ENCODE measurements around the gene PFKP. TPM values are rescaled to one million over a fixed set of nuclear protein-coding genes. Genes with fewer than 3 reads are reported as not detected.

Gene PFKP
- total RNA-seq, 1 experiment from 2014 or later = 91.3 TPM

DNA sequence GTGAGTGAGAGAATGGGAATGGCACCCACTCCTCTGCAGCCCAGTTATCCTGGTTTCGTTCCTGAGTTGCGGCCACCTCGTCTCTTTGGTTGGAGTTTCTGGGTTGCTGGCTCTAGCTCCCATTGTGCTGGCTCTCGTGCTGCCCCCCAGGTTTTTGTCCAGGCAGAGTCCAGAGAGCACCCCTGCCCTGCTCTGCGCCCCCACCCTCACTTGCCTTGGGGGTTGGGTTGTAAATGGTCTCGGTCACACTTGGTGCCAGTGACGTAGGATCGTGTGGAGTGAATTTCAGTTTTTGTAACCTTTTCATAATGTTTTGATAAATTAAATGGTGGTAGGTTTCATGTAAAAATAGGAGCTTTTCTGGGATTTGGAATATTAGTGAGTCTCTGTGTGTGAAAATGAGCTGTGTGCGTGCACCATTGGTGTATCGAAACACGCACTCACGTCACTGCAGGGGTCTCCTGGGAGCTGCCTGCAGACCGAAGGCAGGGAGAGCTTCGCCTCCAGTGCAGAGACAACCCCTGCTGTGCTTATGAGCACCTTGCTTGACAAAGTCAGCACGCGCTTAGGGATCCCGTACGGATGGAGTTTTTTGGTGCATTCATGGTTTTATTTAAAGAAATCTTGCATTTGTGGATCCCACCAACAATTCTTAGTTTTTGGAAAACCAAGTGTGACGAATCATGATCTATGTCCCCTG, 32.9 kb downstream of the PFKP start:
- no peak overlapping the region for H3K27ac ChIP-seq (ENCODE audit: low read length)
- no peak overlapping the region for H3K4me2 ChIP-seq (ENCODE audit: low read depth, low read length, poor library complexity, severe bottlenecking)
- no peak overlapping the region for H2AFZ ChIP-seq (ENCODE audit: low read length)
- H3K9me2 ChIP-seq (replicated peaks; ENCODE audit: insufficient read depth, low read length) = no peaks in the 10 kb centered on the region
- no peaks in the 10 kb centered on the region for H3K9me3 ChIP-seq (ENCODE audit: low read length)
- no peaks in the 10 kb centered on the region for H3K4me1 ChIP-seq (ENCODE audit: low read length)
- H3K4me3 ChIP-seq (ENCODE audit: low read length) = no peak overlapping the region
- H4K20me1 ChIP-seq (ENCODE audit: insufficient read depth, low read depth, low read length) = peaks cover 48% of the 10 kb centered on the region
- H3K79me2 ChIP-seq (ENCODE audit: low read length) = peaks cover 69% of the 10 kb centered on the region
- no peak overlapping the region for H3K9ac ChIP-seq (ENCODE audit: low read length)
- no peak for DNase-seq
- no peaks in the 10 kb centered on the region for H3K27me3 ChIP-seq (ENCODE audit: low read length)
- peaks cover 64% of the 10 kb centered on the region for H3K36me3 ChIP-seq (ENCODE audit: insufficient read depth, low read length)

DNA sequence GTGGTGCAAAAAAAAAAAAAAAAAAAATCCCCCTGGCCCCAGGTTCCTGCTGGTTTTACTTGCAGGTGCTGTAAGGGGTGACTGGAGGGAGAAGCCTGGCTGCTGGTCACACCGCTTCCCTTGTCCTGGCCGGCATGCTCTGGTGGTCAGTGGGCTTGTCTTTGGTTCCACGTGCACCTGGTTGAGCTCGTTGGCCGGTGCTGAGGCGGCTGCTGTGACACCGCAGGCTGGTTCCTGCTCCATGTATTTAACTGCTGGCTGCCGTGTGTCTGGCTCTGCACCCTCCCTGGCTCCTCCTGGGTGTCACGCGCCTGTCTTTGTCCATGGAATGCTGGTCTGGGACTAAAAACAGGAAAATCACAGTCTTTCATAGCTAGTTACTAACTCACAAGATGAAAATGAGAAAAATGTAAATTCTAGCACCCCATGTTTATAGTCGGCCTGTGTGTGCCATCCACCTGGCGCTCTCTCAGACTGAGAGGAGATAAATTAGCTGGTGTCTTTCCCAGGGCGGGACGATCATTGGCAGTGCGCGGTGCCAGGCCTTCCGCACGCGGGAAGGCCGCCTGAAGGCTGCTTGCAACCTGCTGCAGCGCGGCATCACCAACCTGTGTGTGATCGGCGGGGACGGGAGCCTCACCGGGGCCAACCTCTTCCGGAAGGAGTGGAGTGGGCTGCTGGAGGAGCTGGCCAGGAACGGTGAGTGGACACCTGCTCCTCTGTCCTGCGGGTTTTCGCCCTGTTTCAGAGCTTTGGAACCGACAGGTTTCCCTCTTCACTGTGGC, 33.7 kb downstream of the PFKP start:
- peaks cover 63% of the 10 kb centered on the region for H3K36me3 ChIP-seq (ENCODE audit: insufficient read depth, low read length)
- no peak overlapping the region for H3K4me2 ChIP-seq (ENCODE audit: low read depth, low read length, poor library complexity, severe bottlenecking)
- H3K9me2 ChIP-seq (replicated peaks; ENCODE audit: insufficient read depth, low read length) = no peaks in the 10 kb centered on the region
- H3K79me2 ChIP-seq (ENCODE audit: low read length) = peaks cover 64% of the 10 kb centered on the region
- no peaks in the 10 kb centered on the region for H3K27me3 ChIP-seq (ENCODE audit: low read length)
- no peaks in the 10 kb centered on the region for H3K4me1 ChIP-seq (ENCODE audit: low read length)
- no peak overlapping the region for H3K27ac ChIP-seq (ENCODE audit: low read length)
- H4K20me1 ChIP-seq (ENCODE audit: insufficient read depth, low read depth, low read length) = peaks cover 47% of the 10 kb centered on the region
- DNase-seq = no peak
- H3K4me3 ChIP-seq (ENCODE audit: low read length) = no peak overlapping the region
- no peak overlapping the region for H2AFZ ChIP-seq (ENCODE audit: low read length)
- no peak overlapping the region for H3K9ac ChIP-seq (ENCODE audit: low read length)
- no peaks in the 10 kb centered on the region for H3K9me3 ChIP-seq (ENCODE audit: low read length)

DNA sequence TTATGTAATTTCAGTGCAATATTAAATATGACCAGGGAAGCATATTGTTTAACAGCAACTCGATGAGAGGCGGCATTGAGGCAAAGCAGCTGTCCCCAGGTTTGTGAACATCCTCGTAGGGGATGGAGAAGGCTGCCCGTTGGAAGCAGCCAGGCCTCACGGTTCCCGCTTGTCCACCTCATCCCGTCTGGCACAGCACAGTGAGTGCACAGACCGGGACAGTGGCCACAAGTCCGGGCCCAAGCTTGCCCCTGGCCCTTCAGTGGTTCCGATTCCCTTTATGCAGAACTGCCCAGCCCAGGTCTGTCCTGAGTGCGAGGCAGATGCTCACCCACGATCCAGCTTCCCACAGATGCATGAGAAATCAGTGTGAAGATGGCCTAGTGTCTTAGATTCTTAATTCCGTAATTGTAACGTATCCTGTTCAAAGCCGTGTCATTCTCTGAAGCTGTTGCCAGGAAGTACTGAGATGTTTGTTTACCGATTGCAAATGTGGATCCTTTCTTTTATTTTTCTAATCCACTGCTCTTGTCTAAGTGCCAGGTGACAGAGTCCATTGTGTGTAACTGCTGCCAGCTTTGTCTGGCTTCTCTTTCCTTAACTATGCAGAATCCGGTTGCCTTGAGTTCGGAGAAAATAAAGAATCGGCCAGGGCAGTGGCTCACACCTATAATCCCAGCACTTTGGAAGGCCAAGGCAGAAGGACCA, 35.5 kb downstream of the PFKP start:
- Histone ChIP-seq H3K27me3 (ENCODE audit: low read length) (no peaks in the 10 kb centered on the region), H2AFZ (ENCODE audit: low read length) (no peak overlapping the region), H3K27ac (ENCODE audit: low read length) (no peak overlapping the region), H3K79me2 (ENCODE audit: low read length) (peaks cover 54% of the 10 kb centered on the region), H3K4me2 (ENCODE audit: low read depth, low read length, poor library complexity, severe bottlenecking) (no peak overlapping the region), H3K4me3 (ENCODE audit: low read length) (no peak overlapping the region), H3K4me1 (ENCODE audit: low read length) (no peaks in the 10 kb centered on the region), H4K20me1 (ENCODE audit: insufficient read depth, low read depth, low read length) (peaks cover 41% of the 10 kb centered on the region; the same call in 1 of the 2 replicates), H3K9me2 (replicated peaks; ENCODE audit: insufficient read depth, low read length) (no peaks in the 10 kb centered on the region), H3K9me3 (ENCODE audit: low read length) (no peaks in the 10 kb centered on the region), H3K36me3 (ENCODE audit: insufficient read depth, low read length) (peaks cover 74% of the 10 kb centered on the region), H3K9ac (ENCODE audit: low read length) (no peak overlapping the region)
- DNase-seq = no peak

GRCh38 chr10:3103646-3104045, 36.3 kb downstream of the PFKP start:
- H3K27me3 ChIP-seq (ENCODE audit: low read length) = no peaks in the 10 kb centered on the region
- peaks cover 44% of the 10 kb centered on the region; the same call in 1 of the 2 replicates for H4K20me1 ChIP-seq (ENCODE audit: insufficient read depth, low read depth, low read length)
- H3K4me2 ChIP-seq (ENCODE audit: low read depth, low read length, poor library complexity, severe bottlenecking) = no peak overlapping the region
- no peaks in the 10 kb centered on the region for H3K4me1 ChIP-seq (ENCODE audit: low read length)
- H3K36me3 ChIP-seq (ENCODE audit: insufficient read depth, low read length) = peaks cover 80% of the 10 kb centered on the region
- DNase-seq = no peak
- no peak overlapping the region for H3K9ac ChIP-seq (ENCODE audit: low read length)
- no peaks in the 10 kb centered on the region for H3K9me2 ChIP-seq (replicated peaks; ENCODE audit: insufficient read depth, low read length)
- H3K4me3 ChIP-seq (ENCODE audit: low read length) = no peak overlapping the region
- H2AFZ ChIP-seq (ENCODE audit: low read length) = no peak overlapping the region
- H3K27ac ChIP-seq (ENCODE audit: low read length) = no peak overlapping the region
- H3K79me2 ChIP-seq (ENCODE audit: low read length) = peaks cover 55% of the 10 kb centered on the region
- no peaks in the 10 kb centered on the region for H3K9me3 ChIP-seq (ENCODE audit: low read length)

DNA sequence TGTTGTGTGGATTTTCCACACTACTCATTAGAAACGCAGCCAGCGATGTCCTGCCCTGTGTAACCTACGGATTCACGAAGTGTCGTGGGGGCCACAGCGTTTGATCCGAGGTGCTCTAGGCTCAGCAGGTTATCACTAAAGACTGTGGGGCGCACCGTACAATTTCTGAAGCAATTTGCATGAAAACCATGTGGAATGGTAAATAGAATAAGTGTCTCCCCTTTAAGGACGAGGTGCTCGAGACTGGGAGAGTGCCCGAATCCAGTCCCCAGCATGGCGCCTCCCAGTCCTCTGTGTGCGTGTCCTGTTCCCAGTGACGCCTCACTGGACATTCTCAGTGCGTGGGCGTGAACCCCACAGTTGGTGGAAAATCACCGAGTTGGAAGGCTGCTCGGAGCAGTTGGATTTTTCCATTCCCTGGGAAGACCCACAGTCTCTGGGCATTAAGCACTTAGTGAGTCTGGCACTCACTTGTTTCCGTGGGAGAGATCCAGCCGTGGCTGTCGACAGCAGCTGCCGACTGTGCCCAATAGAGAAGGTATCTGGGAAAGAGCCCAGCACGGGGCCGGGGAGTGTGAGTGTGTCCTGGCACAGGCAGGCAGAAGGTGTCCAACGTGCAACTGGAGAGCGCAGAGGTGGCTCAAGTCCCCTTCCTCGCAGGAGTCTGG, 37.0 kb downstream of the PFKP start:
- Histone ChIP-seq H4K20me1 (ENCODE audit: insufficient read depth, low read depth, low read length) (peaks cover 40% of the 10 kb centered on the region; the same call in 1 of the 2 replicates), H3K4me1 (ENCODE audit: low read length) (no peaks in the 10 kb centered on the region), H3K36me3 (ENCODE audit: insufficient read depth, low read length) (peaks cover 79% of the 10 kb centered on the region)

GRCh38 chr10:3105166-3105565, 37.8 kb downstream of the PFKP start:
- H3K4me3 ChIP-seq (ENCODE audit: low read length) = no peak overlapping the region
- no peaks in the 10 kb centered on the region for H3K9me3 ChIP-seq (ENCODE audit: low read length)
- no peak overlapping the region for H3K27ac ChIP-seq (ENCODE audit: low read length)
- no peak for DNase-seq
- no peak overlapping the region for H3K9ac ChIP-seq (ENCODE audit: low read length)
- no peak overlapping the region for H3K4me2 ChIP-seq (ENCODE audit: low read depth, low read length, poor library complexity, severe bottlenecking)
- H4K20me1 ChIP-seq (ENCODE audit: insufficient read depth, low read depth, low read length) = peaks cover 33% of the 10 kb centered on the region; the same call in 1 of the 2 replicates
- peaks cover 42% of the 10 kb centered on the region for H3K79me2 ChIP-seq (ENCODE audit: low read length)
- no peaks in the 10 kb centered on the region for H3K9me2 ChIP-seq (replicated peaks; ENCODE audit: insufficient read depth, low read length)
- H3K4me1 ChIP-seq (ENCODE audit: low read length) = no peaks in the 10 kb centered on the region
- peaks cover 71% of the 10 kb centered on the region for H3K36me3 ChIP-seq (ENCODE audit: insufficient read depth, low read length)
- no peak overlapping the region for H2AFZ ChIP-seq (ENCODE audit: low read length)
- no peaks in the 10 kb centered on the region for H3K27me3 ChIP-seq (ENCODE audit: low read length)

More for the DNA sequence above, 37.0 kb downstream of the PFKP start:
- Histone ChIP-seq H3K4me2 (ENCODE audit: low read depth, low read length, poor library complexity, severe bottlenecking) (no peak overlapping the region), H3K79me2 (ENCODE audit: low read length) (peaks cover 49% of the 10 kb centered on the region), H3K4me3 (ENCODE audit: low read length) (no peak overlapping the region), H2AFZ (ENCODE audit: low read length) (no peak overlapping the region), H3K9ac (ENCODE audit: low read length) (no peak overlapping the region), H3K27ac (ENCODE audit: low read length) (no peak overlapping the region), H3K27me3 (ENCODE audit: low read length) (no peaks in the 10 kb centered on the region), H3K9me3 (ENCODE audit: low read length) (no peaks in the 10 kb centered on the region), H3K9me2 (replicated peaks; ENCODE audit: insufficient read depth, low read length) (no peaks in the 10 kb centered on the region)
- no peak for DNase-seq

GRCh38 chr10:3105905-3106304, 38.6 kb downstream of the PFKP start:
- H3K27me3 ChIP-seq (ENCODE audit: low read length) = no peaks in the 10 kb centered on the region
- H3K36me3 ChIP-seq (ENCODE audit: insufficient read depth, low read length) = peaks cover 70% of the 10 kb centered on the region
- H3K4me2 ChIP-seq (ENCODE audit: low read depth, low read length, poor library complexity, severe bottlenecking) = no peak overlapping the region
- peaks cover 32% of the 10 kb centered on the region for H4K20me1 ChIP-seq (ENCODE audit: insufficient read depth, low read depth, low read length)
- peaks cover 39% of the 10 kb centered on the region for H3K79me2 ChIP-seq (ENCODE audit: low read length)
- H3K9ac ChIP-seq (ENCODE audit: low read length) = no peak overlapping the region
- H3K9me2 ChIP-seq (replicated peaks; ENCODE audit: insufficient read depth, low read length) = no peaks in the 10 kb centered on the region
- no peak for DNase-seq
- no peaks in the 10 kb centered on the region for H3K4me1 ChIP-seq (ENCODE audit: low read length)
- no peak overlapping the region for H2AFZ ChIP-seq (ENCODE audit: low read length)
- H3K27ac ChIP-seq (ENCODE audit: low read length) = no peak overlapping the region
- no peaks in the 10 kb centered on the region for H3K9me3 ChIP-seq (ENCODE audit: low read length)
- H3K4me3 ChIP-seq (ENCODE audit: low read length) = no peak overlapping the region

Measured in Karpas-422 (cell line).